OCI-LY1 (cell line): ENCODE measurements around the gene C11orf91.

Source experiments
- H2AFZ ChIP-seq: fragments of 200-600 bp; sonication (generic), shearing (Covaris generic); 2 replicates; pipeline ENCODE4 v1.6.0; 2014; ENCODE audit warnings: antibody characterized with exemption, mild to moderate bottlenecking, low read length
- H3F3A ChIP-seq: fragments of 200-600 bp; sonication (generic), shearing (Covaris generic); 2 replicates; pipeline ENCODE4 v1.6.0; 2014; ENCODE audit warnings: mild to moderate bottlenecking, antibody characterized with exemption, low read length, moderate library complexity; ENCODE audit not compliant: insufficient read depth
- H3K27ac ChIP-seq: fragments of 200-600 bp; sonication (generic); 2 replicates; pipeline ENCODE4 v1.5.1; 2014; ENCODE audit warnings: low read length, mixed run types, mild to moderate bottlenecking, low read depth; ENCODE audit not compliant: poor library complexity, severe bottlenecking
- H3K27me3 ChIP-seq: fragments of 200-600 bp; sonication (generic); 2 replicates; pipeline ENCODE4 v1.6.0; 2014; ENCODE audit warnings: antibody characterized with exemption, mild to moderate bottlenecking, low read length, moderate library complexity; ENCODE audit not compliant: insufficient read depth
- H3K36me3 ChIP-seq: fragments of 200-600 bp; sonication (generic); 2 replicates; pipeline ENCODE4 v1.6.1; 2014; ENCODE audit warnings: mild to moderate bottlenecking, antibody characterized with exemption, low read length, moderate library complexity, mixed read lengths; ENCODE audit not compliant: insufficient read depth
- H3K4me1 ChIP-seq: fragments of 200-600 bp; sonication (generic); 2 replicates; pipeline ENCODE4 v1.5.1; 2014; ENCODE audit warnings: mild to moderate bottlenecking, low read length, moderate library complexity; ENCODE audit not compliant: insufficient read depth, severe bottlenecking
- H3K4me2 ChIP-seq: fragments of 200-600 bp; sonication (generic), shearing (Covaris generic); 2 replicates; pipeline ENCODE4 v1.6.1; 2014; ENCODE audit warnings: low read length
- H3K4me3 ChIP-seq: fragments of 200-600 bp; sonication (generic); 2 replicates; pipeline ENCODE4 v1.5.1; 2014; ENCODE audit warnings: low read length, low read depth, mild to moderate bottlenecking, mixed read lengths; ENCODE audit not compliant: poor library complexity, severe bottlenecking
- H3K79me2 ChIP-seq: fragments of 200-600 bp; shearing (Covaris generic); 2 replicates; pipeline ENCODE4 v1.6.1; 2016; ENCODE audit warnings: mixed run types, low read length, mixed read lengths; ENCODE audit not compliant: insufficient read depth
- H3K9ac ChIP-seq: fragments of 200-600 bp; sonication (generic), shearing (Covaris generic); 2 replicates; pipeline ENCODE4 v1.6.1; 2014; ENCODE audit warnings: mild to moderate bottlenecking, low read length, mixed read lengths
- H3K9me2 ChIP-seq: fragments of 200-600 bp; sonication (generic), shearing (Covaris generic); 2 replicates; pipeline ENCODE4 v1.6.1; 2014; ENCODE audit warnings: low read depth, mild to moderate bottlenecking, low read length, mixed read lengths
- H3K9me3 ChIP-seq: fragments of 200-600 bp; shearing (Covaris generic); 2 replicates; pipeline ENCODE4 v1.6.1; 2014; ENCODE audit warnings: low read length, mixed read lengths
- H4K20me1 ChIP-seq: fragments of 200-600 bp; sonication (generic), shearing (Covaris generic); 2 replicates; pipeline ENCODE4 v1.6.0; 2016; ENCODE audit warnings: mild to moderate bottlenecking, low read length; ENCODE audit not compliant: insufficient read depth
- EZH2 ChIP-seq: fragments of 200-600 bp; sonication (generic), shearing (Covaris generic); IDR thresholded peaks from 2 replicates; pipeline ENCODE4 v1.8.0; 2017; ENCODE audit warnings: borderline replicate concordance, mixed run types, mild to moderate bottlenecking, antibody characterized with exemption, low read length, moderate library complexity, mixed read lengths
- TF ChIP-seq, protein P1 (sequence below): fragments of 200-600 bp; sonication (generic), shearing (Covaris generic); IDR thresholded peaks from 2 replicates; pipeline ENCODE4 v1.5.1; 2017; ENCODE audit warnings: mild to moderate bottlenecking, antibody characterized with exemption, low read length, moderate library complexity, mixed read lengths

C11orf91 gene

DNA sequence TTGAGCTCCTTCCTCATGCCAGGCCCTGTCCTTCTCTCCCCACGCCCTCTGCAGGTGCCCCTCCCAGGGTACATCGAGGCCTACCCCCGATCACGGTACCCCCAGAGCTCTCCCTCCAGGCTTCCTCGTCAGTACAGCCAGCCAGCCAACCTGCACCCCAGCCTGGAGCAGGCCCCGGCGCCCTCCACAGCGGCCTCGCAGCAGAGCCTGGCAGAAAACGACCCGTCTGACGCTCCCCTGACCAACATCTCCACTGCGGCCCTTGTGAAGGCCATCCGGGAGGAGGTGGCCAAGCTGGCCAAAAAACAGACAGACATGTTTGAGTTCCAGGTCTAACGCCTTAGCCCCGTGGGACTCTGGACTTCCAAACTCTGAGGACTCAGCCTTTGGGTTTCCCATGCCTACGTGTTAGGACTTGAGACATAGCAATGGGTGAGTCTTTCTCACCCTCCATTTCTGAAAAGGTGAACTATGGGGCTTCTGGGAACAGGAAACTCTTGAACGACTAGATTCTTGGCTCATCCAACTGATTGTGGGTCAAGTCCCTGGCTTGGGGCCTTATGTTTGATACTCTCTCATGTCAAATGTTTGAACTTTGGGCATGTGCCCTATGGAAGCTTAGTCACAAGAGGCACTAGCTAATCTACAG lies 32.7 kb downstream of the C11orf91 start:
- Histone ChIP-seq H3K79me2 (no peaks in the 10 kb centered on the region), H3K27me3 (no peaks in the 10 kb centered on the region), H3K9me2 (no peaks in the 10 kb centered on the region), H3F3A (no peaks in the 10 kb centered on the region), H3K9me3 (no peaks in the 10 kb centered on the region), H3K4me2 (no peak overlapping the region), H3K4me1 (no peaks in the 10 kb centered on the region), H4K20me1 (no peaks in the 10 kb centered on the region), H3K4me3 (no peak overlapping the region), H3K9ac (no peak overlapping the region), H3K36me3 (no peaks in the 10 kb centered on the region), H2AFZ (no peak overlapping the region), H3K27ac (no peak overlapping the region)
- TF ChIP-seq, protein P1, sequence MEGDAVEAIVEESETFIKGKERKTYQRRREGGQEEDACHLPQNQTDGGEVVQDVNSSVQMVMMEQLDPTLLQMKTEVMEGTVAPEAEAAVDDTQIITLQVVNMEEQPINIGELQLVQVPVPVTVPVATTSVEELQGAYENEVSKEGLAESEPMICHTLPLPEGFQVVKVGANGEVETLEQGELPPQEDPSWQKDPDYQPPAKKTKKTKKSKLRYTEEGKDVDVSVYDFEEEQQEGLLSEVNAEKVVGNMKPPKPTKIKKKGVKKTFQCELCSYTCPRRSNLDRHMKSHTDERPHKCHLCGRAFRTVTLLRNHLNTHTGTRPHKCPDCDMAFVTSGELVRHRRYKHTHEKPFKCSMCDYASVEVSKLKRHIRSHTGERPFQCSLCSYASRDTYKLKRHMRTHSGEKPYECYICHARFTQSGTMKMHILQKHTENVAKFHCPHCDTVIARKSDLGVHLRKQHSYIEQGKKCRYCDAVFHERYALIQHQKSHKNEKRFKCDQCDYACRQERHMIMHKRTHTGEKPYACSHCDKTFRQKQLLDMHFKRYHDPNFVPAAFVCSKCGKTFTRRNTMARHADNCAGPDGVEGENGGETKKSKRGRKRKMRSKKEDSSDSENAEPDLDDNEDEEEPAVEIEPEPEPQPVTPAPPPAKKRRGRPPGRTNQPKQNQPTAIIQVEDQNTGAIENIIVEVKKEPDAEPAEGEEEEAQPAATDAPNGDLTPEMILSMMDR = no peak
- TF ChIP-seq EZH2 = no peak

DNA sequence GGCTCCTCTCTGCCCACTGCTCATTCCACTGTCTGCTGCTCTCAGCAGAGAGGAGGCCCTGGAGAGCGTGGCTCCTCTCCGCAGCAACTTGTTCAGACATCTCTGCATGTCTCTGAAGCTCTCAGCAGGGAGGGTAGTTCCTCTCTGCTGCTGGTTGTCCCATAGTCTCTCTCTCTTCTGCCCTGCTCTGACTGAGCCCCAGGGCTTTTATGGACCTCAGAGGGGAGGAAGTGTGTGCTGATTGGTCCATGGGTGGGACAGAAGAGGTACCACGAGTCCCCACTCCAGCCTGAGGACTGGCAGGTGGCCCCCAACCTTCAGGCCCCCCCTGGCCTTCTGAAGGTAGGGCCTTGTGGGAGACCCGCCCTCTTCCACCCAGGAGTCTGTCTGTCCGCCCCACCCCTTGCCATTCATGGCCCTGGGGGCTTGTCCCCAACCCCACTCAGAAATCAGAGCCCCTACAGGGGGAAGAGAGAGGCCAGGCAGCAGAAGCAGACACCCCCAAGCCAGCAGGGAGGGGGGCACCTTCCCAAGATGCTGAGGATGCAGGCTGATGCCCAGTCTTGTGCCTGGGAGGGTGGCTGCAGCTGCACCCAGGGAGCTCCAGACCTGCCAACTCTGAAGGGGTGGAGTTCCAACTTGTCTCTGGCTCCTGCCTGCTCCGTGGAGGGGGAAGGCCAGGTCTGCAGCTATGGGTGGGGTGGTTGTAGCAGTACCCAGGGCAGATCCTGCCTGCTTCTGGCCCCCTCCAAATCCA lies 35.1 kb downstream of the C11orf91 start:
- no peaks in the 10 kb centered on the region for H3K27me3 ChIP-seq
- no peak for TF ChIP-seq EZH2
- TF ChIP-seq, protein P1 = no peak
- H3K9me2 ChIP-seq = no peaks in the 10 kb centered on the region
- no peaks in the 10 kb centered on the region for H3F3A ChIP-seq
- H3K36me3 ChIP-seq = no peaks in the 10 kb centered on the region
- no peak overlapping the region for H3K27ac ChIP-seq
- H3K79me2 ChIP-seq = no peaks in the 10 kb centered on the region
- H3K4me1 ChIP-seq = no peaks in the 10 kb centered on the region
- no peak overlapping the region for H3K4me2 ChIP-seq
- no peaks in the 10 kb centered on the region for H3K9me3 ChIP-seq
- no peak overlapping the region for H3K9ac ChIP-seq
- H2AFZ ChIP-seq = no peak overlapping the region
- H3K4me3 ChIP-seq = no peak overlapping the region
- H4K20me1 ChIP-seq = no peaks in the 10 kb centered on the region

DNA sequence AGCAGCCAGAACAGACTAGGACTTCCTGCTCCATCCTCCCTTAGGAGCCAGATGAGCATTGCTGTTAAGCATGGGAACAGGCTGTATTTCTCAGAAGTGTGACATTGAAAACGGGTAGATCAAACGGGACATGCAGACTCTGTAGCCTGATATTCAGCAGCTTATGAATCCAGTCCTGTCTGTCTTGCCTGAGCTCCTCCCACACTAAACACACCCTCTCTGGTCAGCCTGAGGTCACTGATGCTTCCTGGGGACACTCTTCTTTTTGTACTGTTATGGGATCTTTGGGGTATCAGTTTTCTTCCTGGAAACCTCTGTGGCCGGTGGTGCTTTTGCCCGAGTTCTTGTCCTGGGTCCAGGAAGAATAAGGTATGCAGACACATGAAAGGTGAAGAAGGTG lies 35.8 kb downstream of the C11orf91 start:
- H3K4me2 ChIP-seq = no peak overlapping the region
- no peak overlapping the region for H3K27ac ChIP-seq
- no peak overlapping the region for H2AFZ ChIP-seq
- no peak for TF ChIP-seq EZH2
- H3K36me3 ChIP-seq = no peaks in the 10 kb centered on the region
- no peaks in the 10 kb centered on the region for H3F3A ChIP-seq
- no peaks in the 10 kb centered on the region for H3K79me2 ChIP-seq
- H3K9ac ChIP-seq = no peak overlapping the region
- H3K9me3 ChIP-seq = no peaks in the 10 kb centered on the region
- no peak overlapping the region for H3K4me3 ChIP-seq
- H3K4me1 ChIP-seq = no peaks in the 10 kb centered on the region
- no peaks in the 10 kb centered on the region for H3K27me3 ChIP-seq
- H3K9me2 ChIP-seq = no peaks in the 10 kb centered on the region
- no peaks in the 10 kb centered on the region for H4K20me1 ChIP-seq

DNA sequence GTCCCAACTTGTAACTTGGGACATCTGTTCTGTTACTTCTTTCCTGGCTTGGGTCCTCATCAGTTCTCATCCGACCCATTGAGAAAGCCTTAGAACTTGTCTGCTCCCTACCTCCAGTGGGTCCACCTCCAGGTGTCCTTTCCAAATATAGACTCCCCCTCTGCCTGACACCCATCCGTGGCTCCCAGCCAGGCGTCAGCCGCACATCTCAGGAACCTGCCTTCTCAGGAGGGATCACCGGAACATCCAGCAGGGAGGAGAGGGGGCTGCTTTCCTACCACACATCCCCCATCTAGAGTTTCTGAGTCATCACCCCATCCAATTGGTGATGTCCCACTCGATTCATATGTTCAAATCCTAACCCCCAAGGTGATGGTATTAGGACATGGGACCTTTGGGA lies 36.5 kb downstream of the C11orf91 start:
- no peaks in the 10 kb centered on the region for H3K36me3 ChIP-seq
- no peaks in the 10 kb centered on the region for H3K9me3 ChIP-seq
- H3K4me1 ChIP-seq = no peaks in the 10 kb centered on the region
- no peaks in the 10 kb centered on the region for H3K79me2 ChIP-seq
- no peaks in the 10 kb centered on the region for H3K27me3 ChIP-seq
- H3K9me2 ChIP-seq = no peaks in the 10 kb centered on the region
- H3K4me3 ChIP-seq = no peak overlapping the region
- H2AFZ ChIP-seq = no peak overlapping the region
- TF ChIP-seq EZH2 = no peak
- TF ChIP-seq, protein P1 = no peak
- no peaks in the 10 kb centered on the region for H3F3A ChIP-seq
- no peak overlapping the region for H3K27ac ChIP-seq
- no peaks in the 10 kb centered on the region for H4K20me1 ChIP-seq
- no peak overlapping the region for H3K4me2 ChIP-seq
- H3K9ac ChIP-seq = no peak overlapping the region
